MM.1S (cell line): Measurements from ENCODE around the gene TCF15.

Experiments
- CTCF ChIP-seq: fragments of 300-600 bp; sonication (generic); IDR thresholded peaks from 2 replicates; pipeline ENCODE4 v1.5.1; 2016; ENCODE audit warnings: antibody characterized with exemption, low read length, mixed read lengths
- EZH2phosphoT487 ChIP-seq: fragments of 300-600 bp; sonication (generic); IDR thresholded peaks from 2 replicates; pipeline ENCODE4 v1.6.1; 2018; ENCODE audit warnings: antibody characterized with exemption, low read length

- TF ChIP-seq CTCF (no peak), EZH2phosphoT487 (no peak)
These were observed 36.2 kb upstream of the TCF15 start for GRCh38 chr20:646107-646867.
